Right lobe of liver (tissue), 4 donors: ENCODE measurements around the gene RER1.

Source experiments
- POLR2A ChIP-seq: fragments of 450-650 bp; IDR thresholded peaks from one replicate; pipeline ENCODE4 v1.6.1; 2017; ENCODE audit warnings: antibody characterized with exemption, mild to moderate bottlenecking
- TF ChIP-seq, protein P1 (sequence below), 4 donors: fragments of 200-600 bp in 3 of 4; fragments of 450-650 bp in 1 of 4; IDR thresholded peaks; one replicate each; pipeline versions ENCODE4 v1.5.1 to v1.8.0; 2016 to 2022; ENCODE audit warnings: antibody characterized with exemption in 4 of 4, mild to moderate bottlenecking in 2 of 4
- donor health status: DM: no; HTN: no; CAD: no.
- donor health status: DM: no; HTN: no; CAD: no.
- donor health status: DM: no; HTN: yes; CAD: no.

DNA sequence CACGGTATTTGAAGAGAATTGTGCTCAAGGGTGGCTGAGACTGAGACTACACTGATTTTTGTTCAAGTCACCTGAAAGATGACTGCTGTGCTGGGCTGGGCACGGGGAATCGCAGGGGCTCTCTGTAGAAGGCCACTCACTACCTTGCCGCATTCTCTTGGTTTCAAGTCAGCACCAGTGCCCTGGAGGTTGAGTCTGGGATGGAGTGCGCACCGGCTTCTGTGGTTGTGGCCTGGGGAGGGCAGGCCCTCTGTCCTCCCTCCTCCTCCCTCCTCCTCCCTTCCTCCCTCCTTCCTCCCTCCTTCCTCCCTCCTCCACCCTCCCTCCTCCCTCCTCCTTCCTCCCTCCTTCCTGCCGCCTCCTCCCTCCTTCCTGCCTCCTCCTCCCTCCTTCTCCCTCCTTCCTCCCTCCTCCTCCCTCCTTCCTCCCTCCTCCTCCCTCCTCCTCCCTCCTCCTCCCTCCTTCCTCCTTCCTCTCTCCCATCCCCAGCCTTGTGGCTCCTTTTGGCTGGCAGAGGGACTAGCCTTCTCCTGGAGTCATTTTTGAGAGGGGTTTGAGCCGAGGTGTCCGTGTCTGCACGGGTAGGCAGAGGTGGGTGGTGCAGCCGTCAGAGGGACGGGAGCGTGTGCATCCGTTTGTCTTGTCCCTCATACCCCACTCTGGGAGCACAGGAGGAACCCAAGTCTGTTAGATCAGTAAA, 9.5 kb downstream of the RER1 start:
- TF ChIP-seq POLR2A = no peak
- TF ChIP-seq, protein P1, sequence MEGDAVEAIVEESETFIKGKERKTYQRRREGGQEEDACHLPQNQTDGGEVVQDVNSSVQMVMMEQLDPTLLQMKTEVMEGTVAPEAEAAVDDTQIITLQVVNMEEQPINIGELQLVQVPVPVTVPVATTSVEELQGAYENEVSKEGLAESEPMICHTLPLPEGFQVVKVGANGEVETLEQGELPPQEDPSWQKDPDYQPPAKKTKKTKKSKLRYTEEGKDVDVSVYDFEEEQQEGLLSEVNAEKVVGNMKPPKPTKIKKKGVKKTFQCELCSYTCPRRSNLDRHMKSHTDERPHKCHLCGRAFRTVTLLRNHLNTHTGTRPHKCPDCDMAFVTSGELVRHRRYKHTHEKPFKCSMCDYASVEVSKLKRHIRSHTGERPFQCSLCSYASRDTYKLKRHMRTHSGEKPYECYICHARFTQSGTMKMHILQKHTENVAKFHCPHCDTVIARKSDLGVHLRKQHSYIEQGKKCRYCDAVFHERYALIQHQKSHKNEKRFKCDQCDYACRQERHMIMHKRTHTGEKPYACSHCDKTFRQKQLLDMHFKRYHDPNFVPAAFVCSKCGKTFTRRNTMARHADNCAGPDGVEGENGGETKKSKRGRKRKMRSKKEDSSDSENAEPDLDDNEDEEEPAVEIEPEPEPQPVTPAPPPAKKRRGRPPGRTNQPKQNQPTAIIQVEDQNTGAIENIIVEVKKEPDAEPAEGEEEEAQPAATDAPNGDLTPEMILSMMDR (IDR thresholded peaks at IDR 0.05) = no peak
